Naive thymus-derived CD4-positive, alpha-beta T cell (primary cell): ENCODE measurements around the gene UBALD2. TPM values are rescaled to one million over a fixed set of nuclear protein-coding genes. Genes with fewer than 3 reads are reported as not detected.
A peak's percentile ranks its signal among the peaks of the same experiment; 100 is the strongest.
"Not testable (repeated sequence)": the region's sequence is repeated elsewhere in the genome, so short reads cannot be mapped to it uniquely, and the experiment has no call there.

Experiments used
- ATAC-seq: fragments of 150-1000 bp; cut with Tn5 transposase; 2 replicates; pipeline ENCODE4 v1.10.0; 2021; ENCODE audit warnings: mild to moderate bottlenecking, moderate library complexity
- CTCF ChIA-PET: fragments of 350-600 bp; sonication (Branson Sonifier 250); formaldehyde crosslinking; loops from one replicate; lab custom pipeline; 2021; ENCODE audit warnings: antibody characterized with exemption; lab: Charles Lee
- POLR2A ChIA-PET: fragments of 350-600 bp; sonication (Branson Sonifier 250); formaldehyde crosslinking; loops from one replicate; lab custom pipeline; 2021; ENCODE audit warnings: antibody characterized with exemption, inconsistent platforms; lab: Charles Lee
- DNase-seq, 9 donors: peaks; one replicate each; pipeline versions ENCODE4 v3.0.0 to v3.0.0-alpha.2; 2020 to 2022; ENCODE audit warnings: mixed read lengths in 1 of 9
- H3K27ac ChIP-seq: one replicate; pipeline ENCODE4 v1.7.0; 2013; ENCODE audit warnings: mild to moderate bottlenecking, low read depth, low read length, moderate library complexity
- H3K27me3 ChIP-seq, 2 donors: one replicate each; pipeline ENCODE4 v1.7.0; 2013; ENCODE audit warnings: low read length in 2 of 2, mild to moderate bottlenecking in 2 of 2, moderate library complexity in 2 of 2; ENCODE audit not compliant: control insufficient read depth in 2 of 2, insufficient read depth in 2 of 2
- H3K36me3 ChIP-seq, 3 experiments: 1 replicate in 2 of 3; 2 replicates in 1 of 3; pipeline ENCODE4 v1.7.0; 2013; ENCODE audit warnings: low read length in 3 of 3, mild to moderate bottlenecking in 3 of 3, moderate library complexity in 1 of 3; ENCODE audit not compliant: insufficient read depth in 3 of 3, control insufficient read depth in 2 of 3
- H3K4me1 ChIP-seq, 2 donors: one replicate each; pipeline ENCODE4 v1.7.0; 2013; ENCODE audit warnings: low read length in 2 of 2, mild to moderate bottlenecking in 2 of 2, moderate library complexity in 1 of 2; ENCODE audit not compliant: control insufficient read depth in 2 of 2, insufficient read depth in 2 of 2
- H3K4me3 ChIP-seq: 2 replicates; pipeline ENCODE4 v1.7.0; 2013; ENCODE audit warnings: mild to moderate bottlenecking, low read length
- H3K9me3 ChIP-seq, 3 experiments: 1 replicate in 2 of 3; 2 replicates in 1 of 3; pipeline ENCODE4 v1.7.0; 2013; ENCODE audit warnings: low read length in 3 of 3; ENCODE audit not compliant: control insufficient read depth in 2 of 3
- H3K27ac Mint-ChIP-seq, 9 donors: one replicate each; pipeline ENCODE4 v1.8.0; 2020 to 2022; ENCODE audit warnings: mixed read lengths in 9 of 9, mild to moderate bottlenecking in 8 of 9, moderate library complexity in 5 of 9, inconsistent platforms in 2 of 9
- H3K27me3 Mint-ChIP-seq, 5 donors: one replicate each; pipeline ENCODE4 v1.8.0; 2021 to 2022; ENCODE audit warnings: mixed read lengths in 5 of 5, mild to moderate bottlenecking in 1 of 5
- H3K36me3 Mint-ChIP-seq, 5 donors: one replicate each; pipeline ENCODE4 v1.8.0; 2020 to 2022; ENCODE audit warnings: mixed read lengths in 5 of 5, mild to moderate bottlenecking in 3 of 5, inconsistent platforms in 1 of 5
- H3K4me1 Mint-ChIP-seq, 7 donors: one replicate each; pipeline ENCODE4 v1.8.0; 2020 to 2022; ENCODE audit warnings: mixed read lengths in 7 of 7, mild to moderate bottlenecking in 3 of 7, inconsistent platforms in 1 of 7
- H3K4me3 Mint-ChIP-seq, 10 donors: one replicate each; pipeline ENCODE4 v1.8.0; 2020 to 2022; ENCODE audit warnings: mild to moderate bottlenecking in 10 of 10, mixed read lengths in 10 of 10, moderate library complexity in 6 of 10, inconsistent platforms in 2 of 10
- H3K9me3 Mint-ChIP-seq, 11 donors: one replicate each; pipeline ENCODE4 v1.8.0; 2020 to 2022; ENCODE audit warnings: mixed read lengths in 11 of 11, mild to moderate bottlenecking in 4 of 11, inconsistent platforms in 1 of 11, moderate library complexity in 1 of 11
- intact Hi-C, 2 donors: fragments of 100-400 bp; cut with micrococcal nuclease; formaldehyde crosslinking; loops; one replicate each; pipeline ENCODE4 v1.15.1; 2023
- polyA plus RNA-seq, 2 donors: library from polyadenylated mRNA; unstranded; fragments of 300-500 nt; fragmentation: Illumina TruSeq; gene quantifications; one replicate each; pipeline ENCODE4 v1.2.3, GENCODE V29; 2021
- total RNA-seq, 6 experiments: library from RNA in 5 of 6; stranded (reverse) in 5 of 6; gene quantifications; 1 replicate in 5 of 6; 2 replicates in 1 of 6; pipeline ENCODE4 v1.2.3 and lab custom pipeline; 2021 to 2026

UBALD2 gene
- total and polyA plus RNA-seq, 7 experiments from 2014 or later = 6.9 to 263 (median 132) TPM

DNA sequence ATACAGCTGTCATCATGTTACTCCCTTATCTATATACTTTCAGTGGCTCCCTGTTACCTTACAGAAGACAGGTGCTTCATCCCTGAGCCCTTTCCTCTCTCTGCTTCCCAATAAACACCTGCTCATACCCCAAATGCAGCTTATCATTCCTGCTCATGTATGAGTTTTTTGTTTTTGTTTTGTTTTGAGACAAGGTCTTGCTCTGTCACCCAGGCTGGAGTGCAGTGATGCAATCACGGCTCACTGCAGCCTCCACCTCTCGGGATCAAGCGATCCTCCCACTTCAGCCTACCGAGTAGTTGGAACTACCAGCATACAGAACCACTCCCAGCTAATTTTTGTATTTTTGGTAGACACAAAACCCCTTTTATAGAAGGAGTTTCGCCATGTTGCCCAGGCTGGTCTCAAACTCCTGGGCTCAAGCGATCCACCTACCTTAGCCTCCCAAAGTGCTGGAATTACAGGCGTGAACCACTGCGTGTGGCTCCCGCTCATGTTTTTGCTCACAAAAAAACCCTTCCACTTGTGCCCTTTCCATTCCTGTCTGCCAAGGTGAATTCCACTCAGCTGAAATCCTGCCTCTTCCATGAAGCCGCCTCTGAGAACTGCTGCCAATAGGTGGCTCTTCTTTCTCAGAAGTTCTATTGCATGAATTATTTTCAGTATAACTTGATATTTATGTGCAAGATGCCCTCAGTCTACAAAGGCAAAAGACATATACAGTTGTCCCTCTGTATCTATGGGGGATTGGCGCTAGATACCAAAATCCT, 16.9 kb upstream of the UBALD2 start:
- Mint-ChIP-seq H3K4me3 (peak overlapping the region in 2 of 10 donors; percentile 17 to 53), H3K27ac (peak overlapping the region in 8 of 9 donors; percentile 48 to 84 (median 70)), H3K36me3 (peaks cover 0 to 5% (median 0%) of the 10 kb centered on the region in 5 donors), H3K9me3 (no peaks in the 10 kb centered on the region), H3K27me3 (no peaks in the 10 kb centered on the region), H3K4me1 (peaks cover 48 to 84% (median 71%) of the 10 kb centered on the region in 7 donors)
- DNase-seq = no peak
- ChIA-PET CTCF (interaction anchor here (0.5 to 1.9 kb wide), 5 partner anchors 25 to 133 kb away, joined by 3 to 9 read pairs (median 3); no protein-coding TSS in a partner anchor), POLR2A (interaction anchor here (1.0 to 10.1 kb wide), 6 partner anchors 11 to 102 kb away, joined by 3 to 375 read pairs (median 16); partner anchors contain the start of gene UBALD2)
- Histone ChIP-seq H3K36me3 (no peaks in the 10 kb centered on the region), H3K4me1 (peaks cover 32 to 62% of the 10 kb centered on the region in 2 donors), H3K27me3 (no peaks in the 10 kb centered on the region), H3K4me3 (no peak overlapping the region), H3K9me3 (no peaks in the 10 kb centered on the region), H3K27ac (no peak overlapping the region)
- intact Hi-C loops = no loop called here
- ATAC-seq = no peak

DNA sequence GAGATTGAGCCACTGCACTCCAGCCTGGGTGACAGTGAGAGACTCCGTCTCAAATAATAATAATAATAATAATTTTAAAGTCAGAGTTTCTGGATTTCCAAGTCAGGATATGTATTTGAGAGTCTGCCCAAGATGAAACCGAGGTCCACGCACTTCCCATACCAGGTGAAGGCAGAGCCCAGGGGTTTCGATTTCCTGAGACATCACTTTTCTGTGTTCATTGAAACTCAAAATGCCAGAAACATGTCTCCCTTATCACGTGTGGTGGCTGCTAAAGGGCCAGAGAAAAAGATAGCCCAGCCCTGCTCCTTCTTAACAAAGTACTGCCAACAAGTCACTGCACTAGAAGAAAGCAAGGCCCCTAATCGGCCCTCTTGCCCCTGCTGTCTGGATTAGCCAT, 15.0 kb upstream of the UBALD2 start:
- peaks cover 36 to 52% of the 10 kb centered on the region in 2 donors for H3K4me1 ChIP-seq
- Mint-ChIP-seq H3K4me1 (peaks cover 43 to 81% (median 61%) of the 10 kb centered on the region in 7 donors), H3K27ac (peak overlapping the region in 3 of 9 donors; percentile 48 to 88 (median 72)), H3K9me3 (no peaks in the 10 kb centered on the region), H3K27me3 (no peaks in the 10 kb centered on the region), H3K36me3 (peaks cover 0 to 5% (median 0%) of the 10 kb centered on the region in 5 donors), H3K4me3 (no peak overlapping the region)
- no peaks in the 10 kb centered on the region for H3K36me3 ChIP-seq
- H3K27ac ChIP-seq = no peak overlapping the region
- ChIA-PET CTCF (interaction anchor here (1.2 kb wide), 1 partner anchor 49 kb away, joined by 3 read pairs; no protein-coding TSS in a partner anchor), POLR2A (interaction anchor here (0.6 to 13.4 kb wide), 5 partner anchors 9 to 58 kb away, joined by 5 to 375 read pairs (median 8); partner anchors contain the start of genes RNF157 and UBALD2)
- intact Hi-C loops = no loop called here
- no peak overlapping the region for H3K4me3 ChIP-seq
- H3K9me3 ChIP-seq = no peaks in the 10 kb centered on the region
- no peak for ATAC-seq
- no peak for DNase-seq
- H3K27me3 ChIP-seq = no peaks in the 10 kb centered on the region

DNA sequence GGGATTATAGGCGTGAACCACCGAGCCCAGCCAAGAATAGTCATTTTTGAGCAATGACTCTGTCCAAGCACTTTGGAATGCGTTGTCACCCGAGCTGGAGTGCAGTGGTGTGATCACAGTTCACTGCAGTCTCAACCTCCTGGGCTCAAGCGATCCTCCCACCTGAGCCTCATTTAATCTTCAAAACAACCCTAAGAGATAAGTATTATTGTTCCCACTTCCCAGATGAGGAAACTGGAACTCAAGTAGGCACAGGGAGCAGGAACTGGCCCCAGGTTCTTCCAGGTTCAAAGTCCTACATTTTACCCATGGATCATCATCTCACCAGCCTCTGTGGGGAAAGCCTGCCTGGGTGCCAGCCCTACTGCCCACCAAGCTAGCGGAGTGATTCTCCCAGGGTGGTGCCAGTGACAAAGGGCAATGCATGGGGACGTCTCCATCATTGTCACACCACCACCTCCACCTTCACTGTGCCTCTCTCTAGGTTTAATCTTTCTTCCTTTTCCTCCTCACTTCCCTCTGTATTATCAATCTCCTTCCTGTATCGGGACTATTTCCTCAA, 13.6 kb upstream of the UBALD2 start:
- no peak for DNase-seq
- Mint-ChIP-seq H3K36me3 (peaks cover 0 to 7% (median 0%) of the 10 kb centered on the region in 5 donors), H3K9me3 (peaks cover 0 to 3% (median 0%) of the 10 kb centered on the region in 11 donors), H3K27ac (peak overlapping the region; percentile 88 to 99 (median 95)), H3K27me3 (no peaks in the 10 kb centered on the region), H3K4me3 (peak overlapping the region; percentile 69 to 86 (median 82)), H3K4me1 (peaks cover 38 to 81% (median 65%) of the 10 kb centered on the region in 7 donors)
- POLR2A ChIA-PET = interaction anchor here (0.7 to 13.4 kb wide), 13 partner anchors 8 to 72 kb away, joined by 3 to 310 read pairs (median 7); partner anchors contain the start of genes RNF157 and UBALD2
- intact Hi-C loops = loop anchor here in 1 of 2 donors (1.0 kb wide), 2 partner anchors 7 to 13 kb away; no protein-coding TSS in a partner anchor
- peak overlapping the region; percentile 27 for H3K4me3 ChIP-seq
- ATAC-seq = no peak
- H3K27ac ChIP-seq = peak overlapping the region; percentile 68
- H3K36me3 ChIP-seq = no peaks in the 10 kb centered on the region
- no peaks in the 10 kb centered on the region for H3K9me3 ChIP-seq
- H3K4me1 ChIP-seq = peaks cover 34 to 52% of the 10 kb centered on the region in 2 donors
- CTCF ChIA-PET = interaction anchor here (0.6 to 1.3 kb wide), 5 partner anchors 11 to 128 kb away, joined by 3 to 4 read pairs (median 4); no protein-coding TSS in a partner anchor
- H3K27me3 ChIP-seq = no peaks in the 10 kb centered on the region

DNA sequence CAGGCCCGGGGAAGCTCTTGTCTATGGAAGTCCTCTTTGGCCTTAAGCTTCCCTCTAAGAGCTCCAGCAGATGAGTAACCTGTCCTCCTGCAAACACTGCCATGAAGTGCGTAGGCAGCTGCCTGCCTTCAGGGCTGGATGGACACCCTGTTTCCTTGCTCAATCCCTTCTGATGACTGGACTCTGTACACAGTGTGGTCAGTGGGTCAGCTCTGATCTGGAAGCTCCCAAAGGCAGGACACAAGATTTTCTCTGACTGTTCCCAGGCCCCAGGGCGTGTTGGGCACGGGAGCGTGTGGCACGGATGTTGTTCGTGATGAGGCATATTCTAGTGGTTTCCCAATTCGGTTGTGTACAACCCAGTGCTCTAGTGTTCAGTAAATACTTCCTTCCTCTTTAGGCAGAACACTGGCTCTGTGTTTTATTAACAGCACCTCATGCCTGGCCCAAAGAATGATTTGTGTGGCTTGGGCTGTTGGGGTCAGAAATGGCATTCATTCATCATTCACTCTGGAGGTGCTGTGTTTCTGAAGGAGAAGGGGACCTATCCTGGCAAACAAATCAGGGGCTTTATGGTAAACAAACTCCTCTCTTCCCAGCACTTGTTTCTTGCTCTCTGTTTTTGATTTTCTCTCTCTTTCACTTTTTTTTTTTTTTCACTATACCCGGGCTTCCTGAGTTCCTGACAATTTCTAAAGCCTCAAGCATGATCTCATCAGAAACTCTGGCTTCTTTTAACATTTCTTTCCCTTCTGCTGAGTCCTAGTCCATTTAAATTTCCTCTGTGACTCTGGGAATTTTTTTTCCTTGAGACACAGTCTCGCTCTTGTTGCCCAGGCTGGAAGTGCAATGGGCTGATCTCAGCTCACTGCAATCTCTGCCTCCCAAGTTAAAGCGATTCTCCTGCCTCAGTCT, 12.9 kb upstream of the UBALD2 start:
- Histone ChIP-seq H3K4me1 (peaks cover 33 to 47% of the 10 kb centered on the region in 2 donors), H3K36me3 (no peaks in the 10 kb centered on the region), H3K4me3 (peak overlapping the region; percentile 27), H3K27me3 (no peaks in the 10 kb centered on the region), H3K9me3 (no peaks in the 10 kb centered on the region), H3K27ac (peak overlapping the region; percentile 68)
- POLR2A ChIA-PET = interaction anchor here (0.7 to 13.4 kb wide), 14 partner anchors 8 to 73 kb away, joined by 3 to 310 read pairs (median 6); partner anchors contain the start of genes RNF157 and UBALD2
- peaks cover 0 to 12% (median 4%) of the 10 kb centered on the region in 5 donors for H3K36me3 Mint-ChIP-seq
- intact Hi-C loops = loop anchor here in 1 of 2 donors (1.0 kb wide), 2 partner anchors 8 to 12 kb away; no protein-coding TSS in a partner anchor
- DNase-seq (peak in 6 of 9 donors; percentile 37 to 63 (median 56)), ATAC-seq (peak; percentile 86)
- peaks cover 0 to 7% (median 3%) of the 10 kb centered on the region in 11 donors for H3K9me3 Mint-ChIP-seq
- H3K27me3 Mint-ChIP-seq = no peaks in the 10 kb centered on the region
- H3K4me3 Mint-ChIP-seq = peak overlapping the region; percentile 69 to 86 (median 82)
- H3K4me1 Mint-ChIP-seq = peaks cover 39 to 82% (median 65%) of the 10 kb centered on the region in 7 donors
- H3K27ac Mint-ChIP-seq = peak overlapping the region; percentile 88 to 99 (median 95)
- CTCF ChIA-PET = interaction anchor here (0.6 to 1.3 kb wide), 4 partner anchors 11 to 129 kb away, joined by 3 to 4 read pairs (median 4); no protein-coding TSS in a partner anchor

DNA sequence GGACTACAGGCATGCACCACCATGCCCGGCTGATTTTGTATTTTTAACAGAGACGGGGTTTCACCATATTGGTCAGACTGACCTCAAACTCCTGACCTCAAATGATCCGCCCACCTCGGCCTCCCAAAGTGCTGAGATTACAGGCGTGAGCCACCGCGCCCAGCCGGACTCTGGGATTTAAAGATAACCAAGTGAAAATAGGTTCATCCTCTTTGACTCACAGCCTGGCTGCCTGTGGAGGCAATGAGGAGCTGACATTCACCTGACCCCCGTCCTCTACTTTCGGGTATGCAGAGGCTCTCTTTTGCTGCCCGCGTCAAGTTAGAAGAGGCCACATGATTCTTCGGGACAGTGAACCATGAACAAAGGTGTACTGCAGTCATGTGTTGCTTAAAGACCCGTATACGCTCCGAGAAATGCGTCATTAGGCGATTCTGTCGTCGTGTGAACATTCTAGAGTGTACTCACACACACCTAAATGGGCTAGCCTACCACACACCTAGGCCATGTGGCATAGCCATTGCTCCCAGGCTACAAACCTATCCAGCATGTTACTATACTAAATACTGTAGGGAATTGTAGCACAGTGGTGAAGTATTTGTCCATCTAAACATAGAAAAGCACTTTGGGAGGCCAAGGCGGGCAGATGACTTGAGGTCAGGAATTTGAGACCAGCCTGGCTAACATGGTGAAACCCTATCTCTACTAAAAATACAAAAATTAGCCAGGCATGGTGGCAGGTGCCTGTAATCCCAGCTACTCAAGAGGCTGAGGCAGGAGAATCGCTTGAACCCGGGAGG, 12.0 kb upstream of the UBALD2 start:
- H3K9me3 ChIP-seq, H3K27me3 Mint-ChIP-seq, CTCF ChIA-PET, ATAC-seq, DNase-seq, H3K27me3 ChIP-seq, H3K9me3 Mint-ChIP-seq, H3K36me3 ChIP-seq: not testable (repeated sequence)
- Histone ChIP-seq H3K4me3 (peak overlapping the region; percentile 27), H3K4me1 (peaks cover 33 to 47% of the 10 kb centered on the region in 2 donors), H3K27ac (peak overlapping the region; percentile 68)
- H3K36me3 Mint-ChIP-seq = peaks cover 0 to 12% (median 4%) of the 10 kb centered on the region in 5 donors
- POLR2A ChIA-PET = interaction anchor here (1.2 to 19.9 kb wide), 7 partner anchors 8 to 74 kb away, joined by 3 to 375 read pairs (median 9); partner anchors contain the start of genes RNF157 and UBALD2
- intact Hi-C loops = loop anchor here in 1 of 2 donors (1.0 kb wide), 2 partner anchors 9 to 11 kb away; no protein-coding TSS in a partner anchor
- H3K27ac Mint-ChIP-seq = peak overlapping the region in 8 of 9 donors; percentile 88 to 99 (median 96)
- peaks cover 32 to 75% (median 58%) of the 10 kb centered on the region in 7 donors for H3K4me1 Mint-ChIP-seq
- peak overlapping the region in 9 of 10 donors; percentile 69 to 86 (median 82) for H3K4me3 Mint-ChIP-seq
